GM12891 (cell line): ENCODE measurements around the gene PAX3.

Experiments used
- DNase-seq: peaks from one replicate; pipeline ENCODE4 v3.0.0; 2011; ENCODE audit warnings: low spot score; ENCODE audit not compliant: insufficient read length
- FAIRE-seq: peaks from 2 replicates; lab custom pipeline; 2011; peaks lifted over from hg19 to GRCh38; lab: Jason Lieb, UNC
- PAX5 ChIP-seq: IDR thresholded peaks from 2 replicates; pipeline ENCODE4 v1.6.1; 2011; ENCODE audit warnings: low read length, moderate library complexity, mild to moderate bottlenecking; ENCODE audit not compliant: insufficient read depth, severe bottlenecking
- POLR2A ChIP-seq: IDR thresholded peaks from 2 replicates; pipeline ENCODE4 v1.6.1; 2011; ENCODE audit warnings: low read depth, low read length, control low read depth
- POLR2AphosphoS5 ChIP-seq: IDR thresholded peaks from 2 replicates; pipeline ENCODE4 v1.6.1; 2011; ENCODE audit warnings: low read depth, low read length, control low read depth
- POU2F2 ChIP-seq: IDR thresholded peaks from 2 replicates; pipeline ENCODE4 v1.6.1; 2011; ENCODE audit warnings: low read depth, mild to moderate bottlenecking, control low read depth, low read length, moderate library complexity
- SPI1 ChIP-seq: IDR thresholded peaks from 2 replicates; pipeline ENCODE4 v1.6.1; 2011; ENCODE audit warnings: low read depth, low read length, control low read depth
- TAF1 ChIP-seq: IDR thresholded peaks from 2 replicates; pipeline ENCODE4 v1.6.1; 2011; ENCODE audit warnings: low read depth, low read length, control low read depth

Gene PAX3

DNA sequence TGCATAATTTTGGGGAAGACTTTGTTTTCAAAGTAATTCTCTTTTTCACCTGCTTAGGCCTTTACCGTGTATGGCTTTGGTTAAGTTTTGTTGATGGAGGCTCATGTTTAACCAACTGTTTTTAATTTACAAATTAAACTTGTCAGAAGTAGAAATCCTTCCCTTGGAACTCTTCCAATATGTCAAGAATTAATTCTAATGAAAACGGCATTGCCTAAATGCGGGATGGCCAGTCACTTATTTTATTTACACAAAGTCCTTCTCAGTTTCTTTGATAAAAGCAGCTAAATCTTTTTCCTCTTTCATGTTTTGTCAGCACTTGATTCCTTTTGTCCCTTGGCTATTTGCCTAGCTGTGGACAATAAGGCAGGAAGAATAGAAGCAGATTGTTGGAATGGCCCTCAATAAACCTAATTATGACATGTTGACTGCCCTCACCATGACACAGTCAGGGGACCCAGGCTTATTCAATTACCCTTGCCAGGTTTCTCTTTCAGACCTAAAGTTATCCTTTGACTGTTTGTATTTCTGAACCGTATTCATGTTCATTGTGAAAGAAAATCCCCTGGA is 26.3 kb downstream of the PAX3 start:
- DNase-seq, result no peak
- no peak for FAIRE-seq
- no peak for TF ChIP-seq SPI1
- no peak for TF ChIP-seq POLR2A
- TF ChIP-seq POU2F2, result no peak
- TF ChIP-seq TAF1, result no peak
- TF ChIP-seq POLR2AphosphoS5, result no peak
- no peak for TF ChIP-seq PAX5

DNA sequence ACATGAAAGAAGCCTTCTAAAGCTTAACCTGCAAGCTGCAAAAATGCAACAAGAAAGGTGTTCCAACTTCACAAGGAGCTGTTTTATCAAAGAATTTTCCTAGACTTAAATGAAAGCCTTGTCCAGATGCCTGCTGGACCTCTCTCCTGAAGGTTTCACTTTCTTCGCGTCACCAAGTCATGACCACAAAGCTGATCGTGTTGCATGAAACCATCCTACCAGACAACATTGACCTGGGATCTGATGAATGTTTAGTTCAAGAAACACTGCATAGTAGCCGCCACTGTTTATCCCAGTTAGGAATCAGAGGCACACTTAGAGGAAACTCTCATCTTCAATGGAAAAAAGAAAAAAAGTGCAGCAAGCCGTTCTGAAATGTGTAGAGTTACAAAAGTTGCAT is 26.9 kb downstream of the PAX3 start:
- TF ChIP-seq POU2F2 (no peak), TAF1 (no peak), POLR2AphosphoS5 (no peak), POLR2A (no peak), SPI1 (no peak), PAX5 (no peak)

DNA sequence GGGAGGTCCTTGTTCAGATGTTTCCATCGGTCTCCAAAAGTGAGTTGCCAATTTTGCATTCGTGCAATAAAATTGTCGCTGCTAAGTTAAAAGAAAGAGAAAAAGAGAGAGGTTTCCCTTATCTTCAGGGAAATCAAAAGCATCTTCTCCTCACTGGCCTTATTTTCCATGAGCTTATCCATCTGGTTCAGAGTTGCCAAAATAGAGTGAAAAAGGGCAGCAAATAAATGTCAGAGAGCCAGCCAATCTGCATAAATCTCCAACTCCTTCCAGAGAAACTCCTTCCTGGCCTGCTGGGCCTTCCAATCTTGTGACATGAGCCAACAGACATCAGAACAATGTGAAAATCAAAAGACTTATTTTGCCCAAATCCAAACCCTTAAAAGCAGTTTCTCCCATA is 28.4 kb downstream of the PAX3 start:
- TF ChIP-seq PAX5 (no peak), TAF1 (no peak), POU2F2 (no peak), POLR2A (no peak)
- DNase-seq (no peak), FAIRE-seq (no peak)

More for the DNA sequence above, 26.9 kb downstream of the PAX3 start:
- DNase-seq (no peak), FAIRE-seq (no peak)

DNA sequence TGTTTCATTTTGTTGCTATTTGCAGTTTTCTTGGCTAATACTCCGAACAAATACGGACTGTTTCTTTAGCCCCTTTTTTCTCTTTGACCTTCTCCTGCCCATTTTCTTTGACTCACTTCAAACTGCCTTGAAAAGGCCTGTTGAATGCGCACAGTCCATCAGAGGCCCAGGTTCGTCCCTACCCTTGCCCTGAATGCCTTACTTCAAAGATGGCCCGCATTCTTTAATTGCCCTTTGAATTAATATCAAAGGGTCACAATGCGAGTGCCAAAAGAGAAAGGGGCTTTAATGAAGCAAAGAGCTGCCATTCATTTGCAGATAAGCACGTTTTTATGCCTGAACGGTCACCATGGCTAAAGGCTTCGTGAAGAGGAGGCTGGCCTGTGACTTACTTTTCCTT is 29.7 kb downstream of the PAX3 start:
- no peak for FAIRE-seq
- TF ChIP-seq POLR2AphosphoS5 (no peak), PAX5 (no peak), SPI1 (no peak), TAF1 (no peak), POLR2A (no peak), POU2F2 (no peak)

DNA sequence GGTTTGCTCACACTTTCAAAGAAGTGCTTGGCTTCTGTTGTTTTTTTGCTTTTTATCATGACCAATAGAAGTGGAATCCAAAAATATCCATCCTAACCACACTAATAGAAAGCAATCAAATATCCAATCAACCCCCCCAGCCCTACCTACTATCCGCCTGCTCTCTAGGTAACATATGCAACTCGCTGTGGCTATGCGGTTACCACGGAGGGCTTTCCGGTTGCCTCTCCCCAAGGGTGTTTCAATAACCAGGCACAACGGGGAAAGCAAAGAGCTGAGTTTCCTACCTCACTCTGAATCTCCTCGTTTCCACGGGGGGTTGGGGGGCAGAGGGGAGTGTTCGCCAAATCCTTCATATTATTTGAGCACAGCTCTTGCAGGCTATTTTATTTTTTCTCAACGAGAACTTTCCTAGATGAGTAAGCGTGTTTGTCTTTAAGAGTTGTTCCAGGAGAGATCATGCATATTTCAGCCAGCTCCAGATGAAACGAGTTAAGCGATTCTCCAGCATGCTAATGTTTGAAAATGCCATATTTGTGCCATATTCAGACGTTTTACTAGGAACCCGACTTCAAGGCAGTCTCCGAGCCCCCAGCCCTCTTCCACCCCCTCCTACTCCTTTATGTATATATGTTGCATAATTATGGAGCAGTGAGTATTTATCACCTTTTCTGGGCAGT is 30.3 kb downstream of the PAX3 start:
- DNase-seq, result no peak
- no peak for TF ChIP-seq POU2F2
- no peak for TF ChIP-seq SPI1
- no peak for TF ChIP-seq POLR2A
- no peak for TF ChIP-seq TAF1
- TF ChIP-seq PAX5, result no peak
- no peak for TF ChIP-seq POLR2AphosphoS5
- FAIRE-seq, result no peak

More for the DNA sequence above, 29.7 kb downstream of the PAX3 start:
- no peak for DNase-seq

DNA sequence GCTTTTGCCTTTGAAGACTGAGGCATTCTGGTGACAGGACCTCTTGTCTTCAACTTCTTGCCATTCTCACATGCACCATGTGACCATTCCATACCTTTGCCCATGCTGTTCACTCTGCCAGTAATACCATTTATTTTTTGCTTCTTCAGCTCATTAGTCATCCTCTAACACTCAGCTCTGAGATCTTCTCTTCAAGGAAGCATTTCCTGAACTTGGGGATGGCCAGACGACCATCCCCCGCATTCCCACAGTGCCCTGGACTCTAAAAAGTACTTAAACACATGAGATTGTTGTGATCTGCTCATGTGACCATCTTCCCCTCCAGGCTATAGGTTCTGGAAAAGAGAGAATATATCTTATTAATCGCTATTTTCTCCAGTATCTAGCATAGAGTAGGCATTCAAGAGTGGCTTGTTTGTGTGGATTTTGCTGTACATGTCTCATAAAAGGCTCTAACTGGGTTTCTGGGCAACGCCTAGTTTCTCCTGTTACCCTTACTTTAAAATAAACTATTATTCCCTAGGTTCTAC is 33.9 kb downstream of the PAX3 start:
- no peak for DNase-seq
- FAIRE-seq, result no peak

DNA sequence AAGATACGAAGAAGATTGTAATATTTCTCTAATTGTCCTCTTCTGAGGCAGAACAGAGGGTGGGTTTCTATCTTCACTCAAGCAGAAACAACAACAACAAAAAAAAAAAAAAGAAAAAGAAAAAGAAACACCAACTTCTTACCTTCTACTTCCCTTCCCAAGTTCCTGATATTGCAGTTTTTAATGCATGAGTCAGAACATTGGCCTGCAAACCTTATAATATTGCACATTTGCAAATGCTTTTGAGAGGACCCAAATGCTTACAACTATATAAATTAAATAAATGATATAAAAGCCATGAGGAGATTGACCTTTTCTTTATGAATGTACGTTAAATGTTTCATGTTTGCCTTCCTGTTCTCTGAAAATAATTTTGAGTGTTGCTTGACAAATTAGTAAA is 37.3 kb downstream of the PAX3 start:
- FAIRE-seq (no peak), DNase-seq (no peak)
- no peak for TF ChIP-seq SPI1
- TF ChIP-seq PAX5, result no peak
- no peak for TF ChIP-seq TAF1
- TF ChIP-seq POLR2AphosphoS5, result no peak
- TF ChIP-seq POLR2A, result no peak
- no peak for TF ChIP-seq POU2F2

More for the DNA sequence above, 33.9 kb downstream of the PAX3 start:
- TF ChIP-seq TAF1, result no peak
- TF ChIP-seq POLR2AphosphoS5, result no peak

DNA sequence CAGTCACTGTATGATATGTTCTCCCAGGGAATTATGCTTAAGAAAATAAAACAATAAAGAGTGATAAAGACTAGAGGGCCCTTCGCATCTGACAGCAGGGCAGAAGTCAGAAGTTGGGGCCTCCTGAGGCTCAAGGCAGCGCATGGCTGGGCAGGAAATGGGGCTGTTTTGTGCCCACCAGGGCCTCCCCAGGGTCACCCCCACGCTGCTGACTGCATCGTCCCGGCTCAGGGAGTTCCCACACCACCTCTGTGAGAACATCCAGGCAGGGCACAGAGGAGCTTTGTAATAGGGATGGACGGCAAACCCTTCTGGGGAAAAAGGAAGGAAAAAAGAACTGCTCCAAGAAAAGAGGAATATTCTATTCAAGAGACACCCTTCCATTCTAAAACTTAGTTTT is 41.2 kb downstream of the PAX3 start:
- DNase-seq (no peak), FAIRE-seq (no peak)
- TF ChIP-seq SPI1 (no peak), POLR2AphosphoS5 (no peak), PAX5 (no peak), POU2F2 (no peak)

DNA sequence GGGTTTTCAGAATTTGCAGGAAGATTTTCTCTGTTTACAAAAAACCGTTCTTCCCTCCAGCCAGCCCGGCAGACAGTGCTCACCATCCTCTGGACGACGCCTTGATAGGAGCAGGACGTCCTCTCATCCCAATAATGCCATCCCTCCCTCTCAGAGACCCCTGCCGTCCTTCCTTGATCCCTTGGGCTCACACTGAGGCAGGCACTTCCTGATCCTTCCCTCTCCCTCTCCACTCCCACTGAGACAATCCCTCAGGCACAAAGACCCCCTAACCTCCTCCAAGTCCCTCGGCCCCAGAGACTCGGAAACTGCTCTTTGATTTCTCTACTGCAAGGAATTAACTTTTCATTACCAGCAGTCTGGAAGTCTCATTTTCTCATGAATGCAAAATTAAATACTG is 42.5 kb downstream of the PAX3 start:
- no peak for DNase-seq
- TF ChIP-seq SPI1, result no peak
- TF ChIP-seq POLR2A, result no peak
- TF ChIP-seq PAX5, result no peak
- no peak for TF ChIP-seq TAF1
- no peak for TF ChIP-seq POLR2AphosphoS5
- TF ChIP-seq POU2F2, result no peak

DNA sequence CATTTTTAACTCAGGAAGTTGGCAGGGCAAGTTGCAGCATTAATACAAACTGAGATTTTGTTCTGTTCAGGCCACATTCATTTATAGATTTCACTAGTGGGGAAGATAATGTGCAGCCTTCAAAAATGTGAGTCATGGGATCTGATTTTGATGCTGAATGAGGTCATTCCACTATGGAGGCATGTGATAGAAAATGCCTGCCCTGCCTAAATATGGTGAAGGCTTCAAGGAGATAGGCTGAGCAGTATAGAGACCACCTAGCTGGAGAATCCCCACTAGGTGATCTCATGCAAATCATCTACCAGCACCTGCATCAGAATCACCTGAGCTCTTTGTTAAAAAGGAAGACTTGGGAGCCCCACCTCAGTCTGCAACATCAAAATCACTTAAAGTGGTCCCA is 43.7 kb downstream of the PAX3 start:
- no peak for TF ChIP-seq SPI1
- no peak for TF ChIP-seq POLR2AphosphoS5
- TF ChIP-seq PAX5, result no peak
- no peak for FAIRE-seq
- no peak for DNase-seq

More for the DNA sequence above, 42.5 kb downstream of the PAX3 start:
- no peak for FAIRE-seq

DNA sequence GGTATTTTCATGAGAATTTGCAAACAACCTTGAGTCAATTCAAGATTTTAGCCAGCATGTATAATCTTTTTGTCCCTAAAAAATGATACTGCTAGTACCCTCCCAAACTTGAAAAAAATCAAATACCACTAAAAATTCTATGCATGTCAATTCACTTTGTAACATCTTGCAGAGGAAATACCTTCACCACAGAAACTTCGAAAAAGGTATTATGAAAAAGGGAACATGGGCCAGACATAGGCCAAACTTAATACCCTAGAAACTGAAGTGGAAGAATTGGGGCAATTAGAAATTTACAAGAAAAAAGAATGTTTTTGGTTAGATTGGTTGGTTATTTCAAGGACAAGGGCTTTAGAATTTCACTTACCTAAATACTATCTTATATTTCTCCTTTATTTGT is 48.5 kb downstream of the PAX3 start:
- TF ChIP-seq POU2F2, result no peak
- TF ChIP-seq SPI1, result no peak
- TF ChIP-seq TAF1, result no peak
- no peak for TF ChIP-seq PAX5
- TF ChIP-seq POLR2A, result no peak
- no peak for TF ChIP-seq POLR2AphosphoS5
- DNase-seq, result no peak
- no peak for FAIRE-seq
